CD14-positive monocyte (primary cell): Measurements from ENCODE around the gene AMDHD2. TPM values are rescaled to one million over a fixed set of nuclear protein-coding genes. Genes with fewer than 3 reads are reported as not detected.

Experiments used
- DNase-seq, 3 donors: peaks; one replicate each; pipeline ENCODE4 v3.0.0-alpha.2; 2011 to 2022
- H2AFZ ChIP-seq: 2 replicates; pipeline ENCODE4 v1.6.0; 2012; ENCODE audit warnings: mild to moderate bottlenecking, low read depth, low read length, inconsistent platforms; ENCODE audit not compliant: insufficient read depth, poor library complexity, severe bottlenecking
- H3K27ac ChIP-seq, 2 donors: 1 replicate in 1 of 2; 2 replicates in 1 of 2; pipeline ENCODE4 v1.5.1; 2012 to 2013; ENCODE audit warnings: low read length in 2 of 2, control low read depth in 1 of 2, inconsistent platforms in 1 of 2, low read depth in 1 of 2, mild to moderate bottlenecking in 1 of 2
- H3K27me3 ChIP-seq, 2 donors: one replicate each; pipeline versions ENCODE4 v1.6.0 to v1.6.1; 2011 to 2013; ENCODE audit warnings: low read length in 2 of 2; ENCODE audit not compliant: control insufficient read depth in 2 of 2, insufficient read depth in 2 of 2
- H3K36me3 ChIP-seq, 2 donors: replicated peaks in 1 of 2; 1 replicate in 1 of 2; 2 replicates in 1 of 2; pipeline versions ENCODE4 v1.5.1 to v1.6.1; 2012 to 2013; ENCODE audit warnings: low read length in 2 of 2, control low read depth in 1 of 2, inconsistent platforms in 1 of 2, mild to moderate bottlenecking in 1 of 2; ENCODE audit not compliant: insufficient read depth in 2 of 2, control insufficient read depth in 1 of 2
- H3K4me1 ChIP-seq, 2 donors: 1 replicate in 1 of 2; 2 replicates in 1 of 2; pipeline versions ENCODE4 v1.5.1 to v1.6.1; 2012 to 2013; ENCODE audit warnings: low read length in 2 of 2, control low read depth in 1 of 2, inconsistent platforms in 1 of 2, mild to moderate bottlenecking in 1 of 2, moderate library complexity in 1 of 2; ENCODE audit not compliant: insufficient read depth in 2 of 2, control insufficient read depth in 1 of 2
- H3K4me2 ChIP-seq: replicated peaks from 2 replicates; pipeline ENCODE3; 2012; ENCODE audit warnings: low read length, moderate library complexity, mild to moderate bottlenecking; ENCODE audit not compliant: poor library complexity, severe bottlenecking; ENCODE audit errors: extremely low read depth
- H3K4me3 ChIP-seq, 3 experiments: fragments of 200-600 bp in 1 of 3; sonication (generic) in 1 of 3; replicated peaks in 1 of 3; 1 replicate in 2 of 3; 2 replicates in 1 of 3; pipeline ENCODE4 v1.5.1; 2011 to 2013; ENCODE audit warnings: low read length in 3 of 3, mild to moderate bottlenecking in 3 of 3, control low read depth in 2 of 3, low read depth in 2 of 3, inconsistent platforms in 1 of 3, moderate library complexity in 1 of 3
- H3K79me2 ChIP-seq: 2 replicates; pipeline ENCODE4 v1.6.0; 2012; ENCODE audit warnings: mild to moderate bottlenecking, control low read depth, inconsistent platforms, low read length, moderate library complexity; ENCODE audit not compliant: insufficient read depth
- H3K9ac ChIP-seq: 2 replicates; pipeline ENCODE4 v1.6.0; 2017; ENCODE audit warnings: low read length, mild to moderate bottlenecking; ENCODE audit not compliant: insufficient read depth, poor library complexity, severe bottlenecking
- H3K9me3 ChIP-seq, 2 donors: replicated peaks in 1 of 2; 1 replicate in 1 of 2; 2 replicates in 1 of 2; pipeline versions ENCODE4 v1.5.1 to v1.6.1; 2012 to 2013; ENCODE audit warnings: low read length in 2 of 2, control low read depth in 1 of 2; ENCODE audit not compliant: control insufficient read depth in 1 of 2, insufficient read depth in 1 of 2
- H4K20me1 ChIP-seq: 2 replicates; pipeline ENCODE4 v1.6.0; 2012; ENCODE audit warnings: mild to moderate bottlenecking, low read length, control low read depth, moderate library complexity; ENCODE audit not compliant: insufficient read depth
- H3K27ac Mint-ChIP-seq, 7 donors: one replicate each; pipeline ENCODE4 v1.8.0; 2020; ENCODE audit warnings: mild to moderate bottlenecking in 7 of 7, mixed read lengths in 7 of 7, moderate library complexity in 6 of 7, inconsistent platforms in 2 of 7
- H3K27me3 Mint-ChIP-seq, 3 donors: one replicate each; pipeline ENCODE4 v1.8.0; 2021 to 2022; ENCODE audit warnings: low read depth in 3 of 3, mild to moderate bottlenecking in 3 of 3, mixed read lengths in 3 of 3, moderate library complexity in 3 of 3, inconsistent platforms in 1 of 3
- H3K36me3 Mint-ChIP-seq, 2 donors: one replicate each; pipeline ENCODE4 v1.8.0; 2020; ENCODE audit warnings: mixed read lengths in 2 of 2, inconsistent platforms in 1 of 2, mild to moderate bottlenecking in 1 of 2
- H3K4me1 Mint-ChIP-seq: one replicate; pipeline ENCODE4 v1.8.0; 2020; ENCODE audit warnings: mild to moderate bottlenecking, mixed read lengths
- H3K4me3 Mint-ChIP-seq, 2 donors: one replicate each; pipeline ENCODE4 v1.8.0; 2020; ENCODE audit warnings: mild to moderate bottlenecking in 2 of 2, mixed read lengths in 2 of 2, moderate library complexity in 1 of 2
- H3K9me3 Mint-ChIP-seq, 7 donors: one replicate each; pipeline ENCODE4 v1.8.0; 2020 to 2022; ENCODE audit warnings: mixed read lengths in 7 of 7, mild to moderate bottlenecking in 6 of 7, moderate library complexity in 6 of 7, inconsistent platforms in 2 of 7
- WGBS: methylation state at CpG from one replicate; pipeline ENCODE4 v1.1.5; 2013; ENCODE audit warnings: missing lambda C conversion rate; ENCODE audit not compliant: insufficient coverage; 5-methylcytosine and 5-hydroxymethylcytosine counted together
- intact Hi-C, 2 donors: fragments of 100-400 bp; cut with micrococcal nuclease; formaldehyde crosslinking; loops; one replicate each; pipeline versions ENCODE4 v1.15.0 to v1.15.1; 2023
- polyA plus RNA-seq, 3 donors: library from polyadenylated mRNA; depleted of rRNA in 1 of 3; unstranded in 2 of 3; stranded (reverse) in 1 of 3; fragments of 300-500 nt in 2 of 3; fragments of >200 nt in 1 of 3; fragmentation: Illumina TruSeq in 2 of 3; gene quantifications; 1 replicate in 2 of 3; 2 replicates in 1 of 3; pipeline ENCODE4 v1.2.3, GENCODE V29; 2012 to 2021
- TF ChIP-seq, protein P1 (sequence below): fragments of 200-600 bp; IDR thresholded peaks from one replicate; pipeline ENCODE4 v1.8.0; 2022; ENCODE audit warnings: antibody characterized with exemption, mild to moderate bottlenecking

Gene AMDHD2
- polyA plus RNA-seq, 3 donors, result 6.9 to 57.8 (median 8.4) TPM

DNA sequence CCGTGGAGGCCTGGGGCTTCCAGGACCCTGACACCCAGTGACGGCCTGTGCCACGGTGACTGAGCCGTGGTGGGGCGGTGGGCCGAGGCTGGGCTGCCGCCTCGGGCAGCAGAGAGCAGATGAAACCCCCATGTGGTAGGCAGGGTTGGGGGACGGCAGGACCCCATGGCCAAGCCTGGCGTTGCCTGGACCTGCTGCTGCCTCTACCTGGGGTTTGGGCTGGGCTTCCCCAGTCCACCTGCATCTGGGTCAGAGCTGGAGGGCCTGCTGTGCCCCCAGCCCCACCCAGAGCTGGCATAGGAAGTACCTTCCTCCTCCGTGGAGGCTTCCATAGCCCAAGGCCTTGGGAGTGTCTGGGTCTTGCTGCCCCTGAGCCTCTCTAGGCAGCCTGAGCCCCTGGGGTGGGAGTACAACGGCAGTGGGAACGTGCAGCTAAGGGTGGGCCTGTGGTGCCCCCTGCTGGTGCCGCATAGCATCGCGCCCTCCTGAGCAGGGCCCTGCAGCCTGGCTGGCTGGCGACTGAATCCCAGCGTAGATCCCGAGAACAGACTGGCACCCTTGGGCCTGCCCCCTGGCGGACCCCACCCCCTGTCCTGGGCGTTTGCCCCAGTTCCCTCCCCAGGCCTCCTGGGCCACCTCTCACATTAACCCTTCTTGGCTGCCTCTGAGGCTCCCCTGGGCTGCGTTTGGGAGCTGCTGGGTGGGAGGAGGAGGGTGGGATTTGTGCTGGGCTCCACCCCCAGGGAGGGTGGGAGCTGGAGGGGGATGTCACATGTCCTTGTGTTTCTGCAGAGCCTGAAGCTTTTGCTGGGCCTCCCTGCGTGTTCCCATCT, 19.0 kb upstream of the AMDHD2 start:
- H4K20me1 ChIP-seq, result peaks cover 5% of the 10 kb centered on the region
- H3K9me3 Mint-ChIP-seq, result no peaks in the 10 kb centered on the region
- H3K36me3 ChIP-seq, result peaks cover 20 to 29% of the 10 kb centered on the region in 2 donors
- 37% methylated on average over 20 of the region's 23 CpGs for WGBS
- no peak overlapping the region for H3K27ac Mint-ChIP-seq
- no peak overlapping the region for H3K27ac ChIP-seq
- H3K36me3 Mint-ChIP-seq, result peaks cover 20 to 37% of the 10 kb centered on the region in 2 donors
- no peak overlapping the region for H3K4me3 ChIP-seq
- no peak overlapping the region for H3K9ac ChIP-seq
- H3K4me2 ChIP-seq, result peak overlapping the region; percentile 57
- no peaks in the 10 kb centered on the region for H3K27me3 Mint-ChIP-seq
- H2AFZ ChIP-seq, result no peak overlapping the region
- no peaks in the 10 kb centered on the region for H3K27me3 ChIP-seq
- TF ChIP-seq, protein P1, sequence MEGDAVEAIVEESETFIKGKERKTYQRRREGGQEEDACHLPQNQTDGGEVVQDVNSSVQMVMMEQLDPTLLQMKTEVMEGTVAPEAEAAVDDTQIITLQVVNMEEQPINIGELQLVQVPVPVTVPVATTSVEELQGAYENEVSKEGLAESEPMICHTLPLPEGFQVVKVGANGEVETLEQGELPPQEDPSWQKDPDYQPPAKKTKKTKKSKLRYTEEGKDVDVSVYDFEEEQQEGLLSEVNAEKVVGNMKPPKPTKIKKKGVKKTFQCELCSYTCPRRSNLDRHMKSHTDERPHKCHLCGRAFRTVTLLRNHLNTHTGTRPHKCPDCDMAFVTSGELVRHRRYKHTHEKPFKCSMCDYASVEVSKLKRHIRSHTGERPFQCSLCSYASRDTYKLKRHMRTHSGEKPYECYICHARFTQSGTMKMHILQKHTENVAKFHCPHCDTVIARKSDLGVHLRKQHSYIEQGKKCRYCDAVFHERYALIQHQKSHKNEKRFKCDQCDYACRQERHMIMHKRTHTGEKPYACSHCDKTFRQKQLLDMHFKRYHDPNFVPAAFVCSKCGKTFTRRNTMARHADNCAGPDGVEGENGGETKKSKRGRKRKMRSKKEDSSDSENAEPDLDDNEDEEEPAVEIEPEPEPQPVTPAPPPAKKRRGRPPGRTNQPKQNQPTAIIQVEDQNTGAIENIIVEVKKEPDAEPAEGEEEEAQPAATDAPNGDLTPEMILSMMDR, result peak; percentile 99
- H3K79me2 ChIP-seq, result peaks cover 7% of the 10 kb centered on the region
- peaks cover 22% of the 10 kb centered on the region for H3K4me1 Mint-ChIP-seq
- H3K4me3 Mint-ChIP-seq, result no peak overlapping the region
- H3K9me3 ChIP-seq, result no peaks in the 10 kb centered on the region
- peak; percentile 71 to 77 (median 74) for DNase-seq
- peaks cover 31 to 36% of the 10 kb centered on the region in 2 donors for H3K4me1 ChIP-seq
- intact Hi-C loops, result loop anchor here (5.0 to 10.0 kb wide), 6 partner anchors 34 to 346 kb away; partner anchors contain the start of genes ABCA3 (in 1 of the 2), CCNF (in 1 of the 2) and TRAF7 (in 1 of the 2)

DNA sequence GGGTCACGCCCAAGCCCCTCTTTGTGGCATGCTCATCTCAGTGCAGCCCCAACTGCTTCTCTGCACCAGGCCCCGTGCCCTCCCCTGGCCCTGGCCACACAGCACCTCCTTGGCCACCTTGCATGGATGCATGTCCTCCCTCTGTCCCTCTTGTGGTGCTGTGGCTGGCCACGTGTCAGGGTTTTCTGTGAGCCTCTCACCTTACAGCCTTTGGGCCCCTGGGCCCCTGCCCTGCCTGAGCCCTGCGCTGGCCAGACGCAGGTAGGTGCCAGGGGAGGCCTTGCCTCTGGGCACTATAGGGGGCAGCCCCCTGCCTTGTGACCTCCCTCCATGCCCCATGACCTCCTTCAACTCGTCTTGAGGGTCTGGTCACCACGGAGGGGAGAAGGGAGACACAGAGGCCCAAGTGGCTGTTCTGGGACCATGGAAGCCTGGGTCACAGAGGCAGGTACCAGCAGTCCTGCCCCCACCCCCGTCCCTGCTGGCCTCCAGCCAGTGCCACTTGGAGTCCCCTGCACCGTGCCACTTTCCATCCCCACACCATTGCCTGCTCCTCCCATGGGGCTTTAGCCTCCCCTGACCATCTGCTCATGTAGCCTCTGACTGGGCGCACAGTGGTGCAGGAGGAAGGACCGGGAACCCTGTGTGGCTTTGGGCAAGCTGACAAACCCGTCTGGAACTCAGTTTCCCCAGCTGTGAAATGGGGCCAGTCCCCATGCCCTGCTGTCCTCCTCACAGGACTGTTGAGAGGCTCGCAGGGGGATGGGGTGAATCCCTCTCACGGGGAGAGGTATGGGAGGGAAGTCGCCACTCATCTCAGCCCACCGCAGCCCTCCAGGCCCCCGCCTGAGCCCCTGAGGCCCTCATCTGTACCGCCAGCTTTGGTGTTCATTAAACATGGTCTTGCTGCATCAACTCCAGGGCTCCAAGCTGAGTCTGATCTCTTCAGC, 17.9 kb upstream of the AMDHD2 start:
- peak overlapping the region; percentile 31 to 68 (median 58) for H3K27ac Mint-ChIP-seq
- Histone ChIP-seq H3K27me3 (no peaks in the 10 kb centered on the region), H3K27ac (peak overlapping the region; percentile 13 to 51), H2AFZ (no peak overlapping the region), H3K79me2 (peaks cover 7% of the 10 kb centered on the region), H3K4me2 (peak overlapping the region; percentile 67), H3K4me1 (peaks cover 42 to 46% of the 10 kb centered on the region in 2 donors), H3K9ac (no peak overlapping the region), H4K20me1 (peaks cover 5% of the 10 kb centered on the region), H3K9me3 (no peaks in the 10 kb centered on the region), H3K4me3 (peak overlapping the region in 1 of 3 experiments; percentile 56), H3K36me3 (peaks cover 9 to 18% of the 10 kb centered on the region in 2 donors)
- DNase-seq, result no peak
- H3K4me3 Mint-ChIP-seq, result peak overlapping the region in 1 of 2 donors; percentile 74
- H3K27me3 Mint-ChIP-seq, result no peaks in the 10 kb centered on the region
- no peaks in the 10 kb centered on the region for H3K9me3 Mint-ChIP-seq
- 82% methylated on average over 12 of the region's 18 CpGs for WGBS
- intact Hi-C loops, result loop anchor here (5.0 to 10.0 kb wide), 6 partner anchors 35 to 347 kb away; partner anchors contain the start of genes ABCA3 (in 1 of the 2), CCNF (in 1 of the 2) and TRAF7 (in 1 of the 2)
- TF ChIP-seq, protein P1, result no peak
- peaks cover 31% of the 10 kb centered on the region for H3K4me1 Mint-ChIP-seq
- peaks cover 12 to 27% of the 10 kb centered on the region in 2 donors for H3K36me3 Mint-ChIP-seq
